HG02623 (cell line): ENCODE results near the gene ITSN2.

Experiments
- ATAC-seq: cut with Tn5 transposase; IDR thresholded peaks from one replicate; pipeline ENCODE4 v1.9.1; 2021; ENCODE audit warnings: moderate library complexity; ENCODE audit not compliant: unreplicated experiment

ITSN2 gene

DNA sequence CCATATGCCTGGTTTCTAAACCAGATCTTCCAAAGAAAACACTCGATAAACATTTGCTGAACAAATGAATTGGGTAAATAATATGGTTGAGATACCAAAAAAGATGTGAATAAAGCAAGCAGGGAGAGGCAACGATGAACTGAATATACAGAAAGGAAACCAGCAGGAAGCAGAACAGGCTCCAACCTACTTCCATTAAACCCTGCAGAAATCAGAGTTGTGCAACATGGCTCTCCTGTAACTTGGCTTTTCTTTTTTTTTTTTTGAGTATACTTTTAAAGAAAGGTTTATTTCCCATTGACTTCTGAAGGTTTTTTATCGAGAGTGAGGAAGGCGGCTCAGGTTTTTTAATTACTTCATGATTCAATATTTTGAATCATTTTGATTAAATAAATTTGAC is 23.5 kb downstream of the ITSN2 start:
- ATAC-seq: no peak

DNA sequence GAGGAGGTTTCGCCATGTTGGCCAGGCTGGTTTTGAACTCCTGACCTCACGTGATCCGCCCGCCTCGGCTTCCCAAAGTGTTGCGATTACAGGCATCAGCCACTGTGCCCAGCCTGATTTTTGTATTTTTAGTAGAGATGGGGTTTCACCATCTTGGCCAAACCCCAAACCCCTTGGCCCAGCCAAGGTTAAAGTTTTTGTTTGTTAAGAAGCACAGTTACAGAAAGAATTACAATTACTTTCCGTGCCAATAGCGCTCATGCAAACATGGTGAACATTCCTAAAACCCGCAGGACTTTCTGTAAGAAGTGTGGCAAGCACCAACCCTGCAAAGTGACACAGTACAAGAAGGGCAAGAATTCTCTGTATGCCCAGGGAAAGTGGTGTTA is 26.1 kb downstream of the ITSN2 start:
- no peak for ATAC-seq

DNA sequence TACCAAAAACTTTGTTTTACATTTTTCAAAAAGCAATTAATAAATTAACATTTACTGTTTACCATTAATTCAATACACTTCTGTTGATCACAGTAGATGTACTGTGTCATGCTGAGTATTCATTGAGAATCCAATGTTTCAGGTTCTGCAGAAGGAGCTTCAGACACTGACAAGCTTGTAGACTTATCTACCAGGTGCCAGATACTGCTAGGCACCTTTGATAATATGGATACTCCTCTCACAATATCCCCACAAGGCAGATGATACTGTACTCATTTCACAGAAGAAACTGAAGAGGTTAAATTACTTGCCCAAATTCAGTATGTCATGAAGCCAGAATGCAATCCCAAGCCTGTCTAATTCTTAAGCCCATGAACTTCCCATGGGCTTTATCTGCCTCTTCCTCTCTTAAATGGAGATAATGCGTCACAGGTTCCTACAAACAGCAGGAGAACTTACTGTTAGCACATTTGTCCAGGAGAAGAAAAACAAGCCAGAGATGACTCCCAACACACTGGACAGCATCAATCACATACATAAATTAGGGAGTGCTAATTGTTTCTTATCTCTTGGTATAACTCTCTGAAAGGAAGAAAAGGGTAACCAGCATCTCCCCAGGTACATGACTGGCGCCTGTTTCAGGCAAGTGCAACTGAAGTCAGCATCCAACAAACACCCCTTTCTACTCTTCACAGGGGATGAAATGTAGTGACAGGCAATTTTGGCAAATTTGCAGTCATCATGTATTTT is 27.4 kb downstream of the ITSN2 start:
- ATAC-seq: no peak

DNA sequence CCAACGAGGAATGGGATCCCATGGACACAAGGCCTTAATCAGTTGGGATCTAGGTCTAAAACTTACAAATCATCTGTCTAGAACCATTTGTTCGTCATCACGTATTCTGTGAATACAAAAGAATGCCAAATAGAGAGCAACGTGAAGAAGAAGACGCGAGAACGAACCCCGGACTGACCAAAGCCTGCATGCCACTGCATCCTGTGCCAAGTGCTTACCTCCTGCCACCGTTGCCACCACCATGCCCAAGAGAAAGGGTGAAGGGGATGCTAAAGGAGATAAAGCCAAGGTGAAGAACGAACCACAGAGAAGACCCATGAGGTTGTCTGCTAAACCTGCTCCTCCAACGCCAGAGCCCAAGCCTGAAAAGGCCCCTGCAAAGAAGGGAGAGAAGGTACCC is 30.2 kb downstream of the ITSN2 start:
- ATAC-seq: no peak

DNA sequence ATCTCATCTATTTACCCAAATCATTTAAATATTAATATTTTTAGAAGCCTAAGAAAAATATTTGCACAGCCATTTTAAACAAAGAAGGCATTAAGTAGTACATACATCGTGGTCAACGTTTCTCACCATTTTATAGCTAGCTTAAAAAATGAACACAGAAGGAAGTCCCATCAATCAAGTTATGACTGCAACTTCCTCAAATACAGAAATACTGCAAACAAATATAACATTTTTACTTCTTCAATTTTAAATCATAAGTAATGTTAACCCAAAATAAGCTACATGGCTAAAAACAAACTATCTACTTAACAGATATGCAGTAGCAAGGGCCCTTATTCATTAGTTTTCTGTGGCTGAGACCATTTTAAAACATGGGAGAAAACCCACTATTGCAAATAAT is 30.6 kb downstream of the ITSN2 start:
- no peak for ATAC-seq

DNA sequence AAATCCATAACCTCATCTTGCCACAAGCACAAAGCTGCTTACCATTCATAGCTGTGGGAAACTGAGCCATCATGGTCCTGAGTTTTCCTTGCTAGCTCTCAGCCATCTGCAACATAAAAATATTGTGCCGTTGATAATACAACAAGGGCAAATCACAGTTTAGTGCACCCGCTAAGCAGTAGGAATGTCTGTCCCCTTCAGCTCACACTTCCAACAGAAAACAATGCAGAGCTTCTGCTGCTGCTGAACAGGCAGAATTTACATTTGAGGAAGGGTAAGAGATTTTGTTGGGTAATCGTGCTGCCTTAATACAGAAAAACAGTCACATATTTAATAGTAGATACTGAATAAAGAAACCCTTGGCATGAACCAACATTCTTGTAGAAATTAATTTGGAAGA is 32.3 kb downstream of the ITSN2 start:
- no peak for ATAC-seq

DNA sequence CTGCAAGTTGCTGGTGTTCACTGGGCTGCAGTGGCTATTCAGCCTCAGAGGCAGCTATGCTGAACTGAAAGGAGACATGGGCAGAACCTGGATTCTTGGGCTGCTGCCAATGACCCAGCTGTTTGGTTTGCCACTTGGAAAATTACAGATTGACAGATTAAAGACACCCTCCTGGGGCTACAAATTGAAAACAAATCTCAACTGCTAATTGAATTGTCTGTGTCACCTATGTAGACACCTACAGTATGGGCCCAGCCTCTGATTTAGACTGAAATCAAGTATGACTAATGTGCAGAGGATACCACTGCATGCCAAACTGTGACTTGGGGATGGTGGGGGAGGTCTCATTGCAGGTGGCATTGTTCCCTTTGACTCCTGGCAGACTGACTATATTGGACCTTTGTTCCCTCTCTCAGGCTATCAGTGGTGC is 42.8 kb downstream of the ITSN2 start:
- ATAC-seq: no peak

DNA sequence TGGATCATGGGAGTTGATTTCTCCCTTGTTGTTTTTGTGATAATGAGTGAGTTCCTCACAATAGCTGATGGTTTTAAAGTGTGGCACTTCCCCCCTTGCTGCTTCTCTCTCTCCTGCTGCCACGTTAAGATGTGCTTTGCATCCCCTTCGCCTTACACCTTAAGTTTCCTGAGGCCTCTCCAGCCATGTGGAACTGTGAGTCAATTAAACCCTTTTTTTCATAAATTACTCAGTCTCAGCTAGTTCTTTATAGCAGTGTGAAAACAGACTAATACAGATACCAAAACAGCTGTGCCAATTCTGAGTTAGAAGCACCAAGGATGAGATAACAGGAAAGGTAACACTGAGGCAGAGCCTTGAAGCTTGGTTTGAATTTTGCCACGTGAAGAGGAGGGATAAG is 44.7 kb downstream of the ITSN2 start:
- ATAC-seq: peak; percentile 56

DNA sequence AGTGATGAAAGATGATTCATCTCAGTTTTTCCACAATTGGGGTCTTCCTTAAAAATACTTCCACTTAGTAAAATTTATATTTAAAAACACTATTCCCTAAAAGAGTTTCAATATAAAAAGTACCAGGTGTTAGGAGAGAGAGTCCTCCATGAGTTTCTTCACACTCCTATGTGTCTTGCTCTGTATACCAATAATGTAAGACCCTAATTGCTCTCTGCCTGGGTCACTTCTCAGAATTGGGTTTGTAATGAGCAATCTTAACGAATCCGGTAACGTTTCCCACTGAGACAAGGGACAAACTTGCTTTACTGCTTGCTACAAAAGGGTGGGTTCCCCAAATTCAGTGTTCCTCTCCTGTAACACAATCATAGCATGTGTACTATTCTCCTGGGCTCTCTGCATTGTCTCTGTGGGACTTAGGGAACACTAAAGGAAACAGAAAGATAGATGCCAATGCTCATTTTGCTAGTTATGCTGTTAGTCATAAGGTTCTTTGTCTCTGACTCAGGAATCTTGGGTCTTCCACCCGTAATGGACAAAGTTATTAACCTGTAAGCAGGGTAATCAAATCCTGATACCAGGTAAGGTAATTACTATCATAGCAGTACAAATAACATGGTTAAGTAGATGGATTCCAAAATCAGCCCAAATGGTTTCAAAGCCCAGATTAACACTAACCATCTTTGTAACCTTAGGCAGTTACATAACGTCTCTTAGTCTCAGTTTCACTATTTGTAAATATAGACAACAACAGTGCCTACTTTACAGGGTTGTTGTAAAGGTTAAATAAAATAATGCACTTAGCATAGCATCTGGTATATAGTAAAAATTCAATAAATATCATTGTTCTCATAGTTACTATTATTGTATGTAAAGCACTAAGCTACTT is 46.3 kb downstream of the ITSN2 start:
- no peak for ATAC-seq

DNA sequence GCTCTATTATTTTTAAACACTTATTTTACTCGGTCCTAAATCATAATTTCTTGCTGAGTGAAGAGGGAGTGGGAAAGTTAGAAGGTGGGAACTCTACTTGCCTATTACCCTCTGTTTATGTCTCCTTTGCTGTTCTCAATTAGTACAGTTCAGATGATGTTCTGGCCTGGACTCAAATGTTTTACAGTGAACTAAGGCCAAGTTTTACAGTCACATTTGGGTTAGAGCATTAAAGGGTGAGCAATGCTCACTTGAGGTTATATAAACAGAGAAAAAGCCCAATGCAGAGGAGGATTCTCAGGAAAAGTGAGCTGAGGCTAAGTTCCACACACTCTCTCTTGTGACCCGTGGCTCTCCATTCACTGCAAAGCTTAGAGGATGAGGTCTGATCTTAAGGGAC is 52.4 kb downstream of the ITSN2 start:
- ATAC-seq: no peak

DNA sequence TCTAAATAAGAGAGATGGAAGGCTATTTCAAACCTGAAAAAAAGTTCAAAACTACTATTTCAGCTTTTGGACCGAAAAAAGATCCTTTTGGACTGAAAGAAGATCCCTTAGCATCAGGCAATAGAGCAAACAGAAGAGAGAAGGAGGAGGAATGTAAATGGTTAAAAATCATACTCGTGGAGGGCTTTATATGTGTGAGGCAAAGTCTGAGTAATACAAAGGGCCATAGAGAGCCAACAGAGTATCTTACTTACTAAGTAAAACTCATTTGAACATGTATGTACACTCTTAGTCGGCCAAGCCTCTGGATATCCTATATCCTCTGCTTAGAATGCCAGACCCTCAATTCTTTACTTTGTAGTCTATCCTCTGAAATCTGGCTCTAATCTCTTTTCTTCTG is 55.7 kb downstream of the ITSN2 start:
- ATAC-seq: no peak

DNA sequence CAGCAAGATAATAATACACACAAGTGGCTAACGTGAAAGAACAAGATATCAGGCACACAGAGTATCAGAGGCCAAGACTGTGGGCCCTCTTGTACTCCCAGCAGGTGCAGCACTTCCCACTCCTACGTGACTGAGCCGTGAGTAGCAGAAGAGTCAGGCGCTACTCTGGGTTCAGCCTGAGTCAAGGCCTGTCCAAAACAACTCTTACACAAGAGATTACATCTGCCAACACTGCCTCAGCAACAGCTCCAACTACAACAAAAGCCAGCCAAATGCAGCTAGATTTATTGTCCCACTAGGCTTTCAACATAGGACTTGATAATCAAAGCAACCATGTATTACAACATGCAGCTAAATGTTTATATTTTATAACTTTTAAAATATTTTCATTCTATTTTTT is 56.2 kb downstream of the ITSN2 start:
- no peak for ATAC-seq

DNA sequence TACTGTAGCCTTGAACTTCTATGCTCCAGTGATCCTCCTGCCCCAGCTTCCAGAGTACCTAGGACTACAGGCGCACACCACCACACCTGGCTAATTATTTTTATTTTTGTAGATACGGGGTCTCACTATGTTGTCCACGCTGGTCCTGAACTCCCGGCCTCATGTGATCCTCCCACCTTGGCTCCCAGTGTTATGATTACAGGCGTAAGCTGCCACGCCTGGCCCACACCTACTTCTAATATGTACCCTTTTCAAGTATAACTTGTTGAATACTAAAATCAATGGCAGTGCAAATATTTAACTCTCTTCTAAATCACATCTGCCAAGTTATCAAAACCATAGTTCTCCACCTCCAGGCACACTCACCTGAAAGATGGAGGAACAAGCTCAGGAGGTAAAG is 58.7 kb downstream of the ITSN2 start:
- no peak for ATAC-seq

DNA sequence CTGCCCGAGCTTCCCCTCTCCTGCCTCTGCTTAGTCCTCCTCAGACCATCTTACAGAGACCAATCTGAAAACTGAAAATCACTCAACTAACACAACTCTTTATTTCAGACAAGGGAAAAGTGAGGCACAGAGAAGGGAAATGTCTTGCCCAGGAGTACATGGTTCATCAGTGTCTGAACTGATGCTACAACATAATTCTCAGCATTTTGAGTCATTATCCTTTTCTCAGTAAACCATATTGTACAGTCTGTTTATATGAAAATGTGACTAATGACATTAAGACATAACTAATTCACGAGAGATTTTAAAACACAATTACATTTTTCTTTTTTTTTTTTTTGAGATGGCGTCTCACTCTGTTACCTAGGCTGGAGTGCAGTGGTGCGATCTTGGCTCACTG is 62.7 kb downstream of the ITSN2 start:
- ATAC-seq: no peak

DNA sequence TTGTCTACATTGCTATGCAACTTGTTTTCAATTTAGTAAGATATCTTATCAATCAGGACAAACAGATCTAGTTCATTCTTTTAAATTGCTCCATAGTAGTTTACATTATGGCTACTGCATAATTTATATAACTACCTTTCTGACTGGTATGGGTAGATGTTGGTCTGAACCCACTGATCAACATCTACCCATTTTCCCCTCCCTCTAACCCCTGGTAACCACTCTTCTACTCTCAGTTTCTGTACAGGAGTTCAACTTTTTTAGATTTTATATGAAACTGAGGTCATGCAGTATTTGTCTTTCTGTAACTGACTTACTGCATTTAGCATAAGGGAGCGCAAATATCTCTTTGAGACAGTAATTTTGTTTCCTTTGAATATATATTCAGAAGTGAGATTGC is 73.2 kb downstream of the ITSN2 start:
- no peak for ATAC-seq

DNA sequence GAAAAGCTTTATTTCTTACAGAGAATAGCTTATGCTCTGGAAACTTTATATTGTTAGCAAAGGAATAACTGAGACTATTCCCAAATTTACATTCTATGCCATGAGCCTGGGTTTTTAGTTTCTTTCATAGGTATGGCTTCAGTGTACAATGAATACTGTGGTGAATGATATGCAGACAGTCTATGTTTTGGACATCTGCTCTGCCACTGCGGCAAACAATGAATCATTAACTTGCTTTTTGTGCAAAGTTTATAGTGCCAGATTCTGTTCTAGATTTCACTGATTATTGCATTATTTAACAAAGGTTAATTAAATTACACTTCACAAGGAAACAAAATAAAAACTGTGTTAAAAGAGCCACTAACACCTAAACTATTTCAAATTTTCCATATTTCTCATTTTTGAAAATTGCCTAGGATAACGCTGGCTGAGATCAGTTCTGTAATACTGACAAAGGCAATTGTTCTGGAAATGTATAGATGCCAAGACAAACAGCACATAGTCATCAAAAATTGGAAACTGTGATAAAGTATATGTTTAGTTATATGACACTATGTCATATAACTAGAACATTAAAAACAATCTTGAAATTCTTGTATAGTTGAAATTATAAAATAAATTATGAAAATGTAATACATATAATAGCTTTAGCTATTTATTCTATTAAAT is 74.7 kb downstream of the ITSN2 start:
- ATAC-seq: no peak

DNA sequence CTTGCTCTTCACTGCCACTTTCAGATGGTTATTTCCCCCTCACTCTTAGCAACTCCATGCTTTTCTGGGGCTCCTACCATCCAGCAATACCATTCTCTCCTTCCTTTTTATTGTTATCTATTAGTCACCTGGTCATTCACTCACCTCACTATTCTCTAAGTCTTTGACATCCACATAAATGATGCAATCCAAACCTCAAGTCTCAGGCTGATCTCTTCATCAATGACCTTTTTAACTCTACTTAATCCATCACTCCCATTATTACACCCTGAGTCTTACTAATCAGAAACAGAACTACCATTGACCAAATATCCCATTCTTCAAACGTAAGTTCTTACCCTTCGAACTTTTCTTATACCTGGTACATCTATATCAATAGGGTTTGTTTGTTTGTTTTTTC is 79.7 kb downstream of the ITSN2 start:
- ATAC-seq: no peak

DNA sequence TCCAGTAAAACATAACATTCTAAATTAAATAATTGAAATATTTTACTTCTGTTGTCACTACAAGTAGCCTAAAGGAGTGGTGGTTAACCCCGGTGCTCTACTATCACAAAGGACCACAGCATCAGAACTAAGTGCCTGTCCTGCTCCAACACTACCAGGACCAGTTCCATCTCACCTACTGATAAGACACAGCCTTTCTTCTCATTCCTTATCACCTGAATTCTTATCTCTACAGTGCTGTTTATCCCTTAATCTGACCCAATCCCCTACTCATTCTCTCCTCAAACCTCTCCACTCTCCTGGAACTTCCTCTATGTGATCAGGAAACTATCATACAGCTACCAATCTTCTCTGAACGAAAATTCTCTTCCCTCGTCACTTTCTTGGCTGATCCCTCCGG is 80.2 kb downstream of the ITSN2 start:
- no peak for ATAC-seq

DNA sequence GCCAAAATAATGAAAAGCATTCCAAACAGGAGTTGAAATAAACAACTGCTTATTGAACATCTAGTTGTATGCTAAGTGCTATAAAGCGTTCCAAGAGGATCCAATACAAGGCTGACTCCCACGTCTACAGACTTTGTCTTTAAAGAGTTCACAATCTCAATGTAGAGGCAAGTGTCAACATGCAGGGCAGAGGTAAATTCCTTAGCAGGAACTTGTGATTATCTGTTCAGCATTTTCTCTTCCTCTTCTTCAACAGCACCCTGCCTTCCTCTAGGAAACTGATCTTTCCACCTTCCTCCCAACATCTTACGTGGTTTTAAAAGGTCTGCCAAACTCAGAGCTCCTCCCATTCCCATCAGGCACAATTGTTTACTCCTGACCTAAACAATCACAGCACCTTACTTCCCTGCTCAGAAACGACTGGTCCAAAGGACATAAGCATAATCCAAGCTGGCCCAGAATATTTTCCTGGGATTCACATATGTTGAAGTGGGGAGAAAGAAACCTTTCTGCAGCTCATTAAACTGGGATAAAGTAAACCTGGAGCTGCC is 83.9 kb downstream of the ITSN2 start:
- no peak for ATAC-seq

DNA sequence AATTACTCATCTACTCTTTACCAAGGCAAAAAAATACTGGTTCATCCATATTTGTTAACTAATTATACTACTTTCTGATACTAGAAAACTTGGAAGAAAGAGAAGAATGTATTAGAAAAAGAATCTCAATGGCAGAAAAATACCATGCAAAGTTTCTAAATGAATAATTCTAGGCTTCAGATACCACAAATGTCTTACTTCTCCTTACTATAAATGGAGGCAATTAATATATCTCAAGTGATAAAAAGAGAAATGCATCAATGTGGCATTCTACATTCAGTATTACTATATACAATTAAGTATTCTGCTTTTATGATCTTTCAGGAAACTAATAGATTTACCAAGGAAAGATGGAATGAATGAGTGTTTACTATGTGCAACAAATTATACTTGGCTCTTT is 85.5 kb downstream of the ITSN2 start:
- no peak for ATAC-seq

DNA sequence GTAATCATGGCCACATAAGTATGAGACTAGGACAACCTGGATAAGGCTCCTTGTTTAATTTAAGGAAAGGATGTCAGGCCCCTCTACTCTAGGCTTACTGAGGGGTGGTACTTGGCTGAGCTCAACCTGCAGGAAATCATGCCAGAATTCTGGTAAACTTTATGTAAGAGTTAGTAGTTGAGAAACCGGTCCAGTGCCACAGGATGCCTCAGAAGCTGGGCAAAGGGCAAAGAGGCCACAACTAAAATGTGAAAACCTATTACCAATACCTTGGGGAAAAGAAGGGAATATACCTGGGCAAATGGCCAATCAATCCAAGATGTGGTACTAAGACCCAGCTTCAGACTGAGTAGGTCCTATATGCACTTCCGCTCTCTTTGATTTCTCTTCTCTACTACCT is 86.7 kb downstream of the ITSN2 start:
- ATAC-seq: no peak

DNA sequence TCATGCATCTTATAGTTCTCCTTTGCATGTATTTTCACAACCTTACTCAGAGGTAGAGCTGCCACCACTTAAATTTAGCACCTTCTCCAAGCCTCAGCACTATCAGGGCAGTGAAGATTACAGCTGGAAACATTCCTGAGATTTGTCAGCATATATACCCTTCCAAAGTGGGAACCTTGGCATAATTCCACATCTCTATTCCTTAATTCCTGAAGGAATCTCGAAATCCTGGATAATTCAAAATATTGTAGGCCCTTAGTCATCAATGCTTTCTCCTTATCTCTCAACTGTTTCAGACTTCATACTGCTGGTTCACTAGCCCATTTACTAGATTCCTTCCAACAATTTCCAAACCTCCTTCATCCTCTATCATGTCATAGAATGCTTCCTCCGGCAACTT is 87.4 kb downstream of the ITSN2 start:
- ATAC-seq: no peak
